HepG2 (cell line): ENCODE data around the gene DERL2. TPM values are rescaled to one million over a fixed set of nuclear protein-coding genes. Genes with fewer than 3 reads are reported as not detected.

Source experiments
- ATAC-seq: fragments of 200-7000 bp; cut with Tn5 transposase; 3 replicates; pipeline ENCODE4 v1.9.1; 2020; ENCODE audit warnings: mild to moderate bottlenecking, moderate library complexity
- BruUV-seq: library from RNA; stranded (reverse); fragments of 400-500 nt; replicated peaks from 2 replicates; lab custom pipeline; 2021; lab: Mats Ljungman, UMichigan
- CTCF ChIA-PET: fragments of 300-600 bp; formaldehyde crosslinking; extraction: SDS; loops from one replicate; lab custom pipeline; 2021; ENCODE audit warnings: low total read pairs, inconsistent platforms, low intra/inter-chr PET ratio; lab: Yijun Ruan, JAX
- POLR2A ChIA-PET: fragments of 350-600 bp; sonication (Branson Sonifier 250); formaldehyde crosslinking; loops from one replicate; lab custom pipeline; 2020; ENCODE audit warnings: antibody characterized with exemption, inconsistent platforms; lab: Yijun Ruan, JAX
- DNase-seq: peaks from one replicate; pipeline ENCODE4 v3.0.0-alpha.2; 2015; ENCODE audit warnings: low spot score
- FAIRE-seq: peaks from 3 replicates; lab custom pipeline; 2011; peaks lifted over from hg19 to GRCh38; lab: Jason Lieb, UNC
- H2AFZ ChIP-seq: one replicate; pipeline ENCODE4 v1.6.1; 2011; ENCODE audit warnings: low read length, inconsistent platforms
- H3K27ac ChIP-seq: fragments of 300-600 bp; 3 replicates; pipeline ENCODE4 v1.8.0; 2011; ENCODE audit warnings: mixed run types, mild to moderate bottlenecking, mixed read lengths, low read length, inconsistent platforms; ENCODE audit not compliant: insufficient read depth; ENCODE audit errors: extremely low read length
- H3K27me3 ChIP-seq, 2 experiments: fragments of 200-600 bp in 1 of 2; 2 replicates in 1 of 2; 3 replicates in 1 of 2; pipeline versions ENCODE4 v1.6.0 to v1.8.0; 2011; ENCODE audit warnings: low read length in 2 of 2, mild to moderate bottlenecking in 2 of 2, moderate library complexity in 2 of 2, inconsistent platforms in 1 of 2; ENCODE audit not compliant: insufficient read depth in 2 of 2, control insufficient read depth in 1 of 2
- H3K36me3 ChIP-seq, 2 experiments: fragments of 200-600 bp in 1 of 2; replicated peaks in 1 of 2; 2 replicates in 1 of 2; 3 replicates in 1 of 2; pipeline versions ENCODE4 v1.5.1 to v1.8.0; 2011; ENCODE audit warnings: low read length in 2 of 2, inconsistent platforms in 1 of 2; ENCODE audit not compliant: insufficient read depth in 2 of 2, control insufficient read depth in 1 of 2
- H3K4me1 ChIP-seq: 2 replicates; pipeline ENCODE4 v1.5.1; 2012; ENCODE audit warnings: low read length, inconsistent platforms; ENCODE audit not compliant: insufficient read depth
- H3K4me2 ChIP-seq: 2 replicates; pipeline ENCODE4 v1.6.0; 2011; ENCODE audit warnings: low read depth, low read length, inconsistent platforms
- H3K4me3 ChIP-seq, 3 experiments: fragments of 200-600 bp in 1 of 3; sonication (generic), shearing (Covaris generic) in 1 of 3; replicated peaks in 1 of 3; 2 replicates each; pipeline ENCODE4 v1.5.1; 2011 to 2016; ENCODE audit warnings: low read length in 3 of 3, inconsistent platforms in 2 of 3, low read depth in 2 of 3, mild to moderate bottlenecking in 2 of 3, control low read depth in 1 of 3, mixed read lengths in 1 of 3; ENCODE audit not compliant: insufficient read depth in 1 of 3
- H3K79me2 ChIP-seq: one replicate; pipeline ENCODE4 v1.6.1; 2011; ENCODE audit warnings: low read length, inconsistent platforms; ENCODE audit not compliant: insufficient read depth
- H3K9ac ChIP-seq: 2 replicates; pipeline ENCODE4 v1.6.0; 2011; ENCODE audit warnings: mild to moderate bottlenecking, low read depth, low read length, inconsistent platforms; ENCODE audit not compliant: insufficient read depth
- H3K9me3 ChIP-seq: 2 replicates; pipeline ENCODE4 v1.5.1; 2012; ENCODE audit warnings: mild to moderate bottlenecking, low read length
- H4K20me1 ChIP-seq: 2 replicates; pipeline ENCODE4 v1.6.0; 2011; ENCODE audit warnings: inconsistent platforms, mild to moderate bottlenecking, low read length, moderate library complexity; ENCODE audit not compliant: insufficient read depth
- CBX5 ChIP-seq: sonication (generic); formaldehyde crosslinking; IDR thresholded peaks from 2 replicates; pipeline ENCODE4 v1.4.0; 2020; ENCODE audit warnings: missing genetic modification reagents, borderline replicate concordance
- GPBP1L1 ChIP-seq: sonication (generic); formaldehyde crosslinking; IDR thresholded peaks from 2 replicates; pipeline ENCODE4 v1.5.0; 2020; ENCODE audit warnings: mild to moderate bottlenecking, missing genetic modification reagents
- MIXL1 ChIP-seq: IDR thresholded peaks from 2 replicates; pipeline ENCODE4 v1.6.1; 2016
- SAFB2 ChIP-seq: sonication (generic); formaldehyde crosslinking; IDR thresholded peaks from 2 replicates; pipeline ENCODE4 v1.5.1; 2020; ENCODE audit warnings: missing genetic modification reagents, low read depth, mild to moderate bottlenecking, borderline replicate concordance
- TFDP1 ChIP-seq: IDR thresholded peaks from 2 replicates; pipeline ENCODE4 v1.6.1; 2016; ENCODE audit warnings: missing compliant biosample characterization, missing genetic modification reagents, borderline replicate concordance
- ZBTB38 ChIP-seq: sonication (generic); formaldehyde crosslinking; IDR thresholded peaks from 2 replicates; pipeline ENCODE4 v1.5.1; 2020; ENCODE audit warnings: mild to moderate bottlenecking, missing genetic modification reagents
- ZNF10 ChIP-seq: sonication (generic); formaldehyde crosslinking; IDR thresholded peaks from 2 replicates; pipeline ENCODE4 v1.4.0; 2020; ENCODE audit warnings: mild to moderate bottlenecking, low read depth, missing genetic modification reagents, borderline replicate concordance
- ZNF432 ChIP-seq: sonication (generic); formaldehyde crosslinking; IDR thresholded peaks from 2 replicates; pipeline ENCODE4 v1.5.0; 2020; ENCODE audit warnings: missing genetic modification reagents, mild to moderate bottlenecking, borderline replicate concordance
- ZNF570 ChIP-seq: sonication (generic); formaldehyde crosslinking; IDR thresholded peaks from 2 replicates; pipeline ENCODE4 v1.4.0; 2020; ENCODE audit warnings: mild to moderate bottlenecking, missing genetic modification reagents, borderline replicate concordance
- WGBS: methylation state at CpG from one replicate; pipeline ENCODE4 v1.1.6; 2017; ENCODE audit warnings: low lambda C conversion rate; 5-methylcytosine and 5-hydroxymethylcytosine counted together
- in situ Hi-C: cut with HindIII; loops from 2 replicates; pipeline ENCODE4 v1.10.0; 2017; ENCODE audit warnings: low pct_unique_long_range_greater_than_20kb; ENCODE audit not compliant: extremely low pct_ligation_motif_present
- intact Hi-C: fragments of 100-400 bp; cut with micrococcal nuclease; formaldehyde crosslinking; loops from one replicate; pipeline ENCODE4 v1.10.0; 2022; ENCODE audit not compliant: unreplicated experiment
- polyA plus RNA-seq, 8 experiments: library from polyadenylated mRNA; depleted of rRNA in 3 of 8; stranded (reverse) in 7 of 8; unstranded in 1 of 8; fragments of >200 nt; fragmentation: Illumina TruSeq in 4 of 8; extraction: Trizol in 4 of 8; gene quantifications; 2 replicates each; pipeline versions ENCODE4 v1.2.1 to v1.2.3, GENCODE V29; 2011 to 2016; ENCODE audit warnings: low read depth in 4 of 8, missing spikeins in 1 of 8, mixed read lengths in 1 of 8; ENCODE audit not compliant: insufficient read depth in 1 of 8
- total RNA-seq, 5 experiments: library from RNA; depleted of rRNA; stranded (reverse); fragments of >200 nt; fragmentation: Illumina TruSeq; extraction: Trizol; gene quantifications; 2 replicates each; pipeline ENCODE4 v1.2.3, GENCODE V29; 2016; ENCODE audit warnings: low read depth in 1 of 5

The DERL2 gene
- total and polyA plus RNA-seq, 2 of the 13 experiments (the other 11 are each of a cell fraction or from before 2014, with no cell fraction given), result 59.3 to 65.2 TPM

GRCh38 chr17:5446786-5447185 lies 39.2 kb downstream of the DERL2 start:
- ATAC-seq, result no peak
- in situ Hi-C loops, result no loop called here

More at GRCh38 chr17:5446786-5447185, 39.2 kb downstream of the DERL2 start:
- Histone ChIP-seq H3K79me2 (no peaks in the 10 kb centered on the region), H3K9ac (no peak overlapping the region), H3K4me1 (no peaks in the 10 kb centered on the region), H2AFZ (no peak overlapping the region), H3K4me3 (no peak overlapping the region), H3K27me3 (no peaks in the 10 kb centered on the region), H3K27ac (no peak overlapping the region), H3K36me3 (peaks cover 30 to 82% of the 10 kb centered on the region in 2 experiments), H4K20me1 (no peaks in the 10 kb centered on the region), H3K4me2 (no peak overlapping the region), H3K9me3 (no peaks in the 10 kb centered on the region)
- CTCF ChIA-PET, result no interaction called here
- 97% methylated on average over 8 of the region's 8 CpGs for WGBS
- FAIRE-seq (no peak), DNase-seq (no peak)
- POLR2A ChIA-PET, result no interaction called here
- TF ChIP-seq ZNF10, result no peak
- TF ChIP-seq ZNF432 (CRISPR knock-in tag), result no peak
- no peak for TF ChIP-seq ZNF570 (CRISPR knock-in tag)
- TF ChIP-seq TFDP1, result no peak
- no peak for TF ChIP-seq CBX5
- no peak for TF ChIP-seq MIXL1 (CRISPR knock-in tag)
- TF ChIP-seq GPBP1L1 (CRISPR knock-in tag), result no peak
- TF ChIP-seq ZBTB38 (CRISPR knock-in tag), result no peak
- no peak for TF ChIP-seq SAFB2 (CRISPR knock-in tag)
- no TSS peak for BruUV-seq
- intact Hi-C loops, result no loop called here
